GM18858 (cell line): ENCODE data around the gene SBNO2.

Experiments used
- ATAC-seq: cut with Tn5 transposase; IDR thresholded peaks from one replicate; pipeline ENCODE4 v1.9.1; 2021; ENCODE audit not compliant: unreplicated experiment

Gene SBNO2

GRCh38 chr19:1108291-1109031, 65.6 kb downstream of the SBNO2 start:
- no peak for ATAC-seq

GRCh38 chr19:1107661-1108261, 66.3 kb downstream of the SBNO2 start:
- ATAC-seq = no peak

GRCh38 chr19:1106841-1107660, 67.0 kb downstream of the SBNO2 start:
- ATAC-seq = no peak

- ATAC-seq = no peak
Observed at GRCh38 chr19:1105873-1106840, 67.9 kb downstream of the SBNO2 start.

GRCh38 chr19:1105008-1105872, 68.8 kb downstream of the SBNO2 start:
- no peak for ATAC-seq

GRCh38 chr19:1104311-1105007, 69.6 kb downstream of the SBNO2 start:
- no peak for ATAC-seq

- ATAC-seq = peak; percentile 54
Observed at GRCh38 chr19:1103708-1104310, 70.3 kb downstream of the SBNO2 start, which contains the start of gene GPX4. Gene GPX4 (plus strand): TSS chr19:1103994. CDS start chr19:1104044, 50 bp downstream.

- no peak for ATAC-seq
Observed at GRCh38 chr19:1103132-1103707, 70.8 kb downstream of the SBNO2 start.

- no peak for ATAC-seq
Observed at GRCh38 chr19:1102407-1103131, 71.5 kb downstream of the SBNO2 start.

- no peak for ATAC-seq
Observed at GRCh38 chr19:1101337-1101698, 72.8 kb downstream of the SBNO2 start.

GRCh38 chr19:1098177-1099051, 75.7 kb downstream of the SBNO2 start:
- ATAC-seq = no peak

- no peak for ATAC-seq
Observed at GRCh38 chr19:1097810-1098176, 76.3 kb downstream of the SBNO2 start.

GRCh38 chr19:1094978-1095701, 78.9 kb downstream of the SBNO2 start, which contains the start of gene POLR2E:
Gene POLR2E (minus strand): TSS chr19:1095375. CDS start chr19:1095315, 60 bp downstream.
- peak; percentile 73 for ATAC-seq

GRCh38 chr19:1094655-1094977, 79.5 kb downstream of the SBNO2 start:
- ATAC-seq = no peak

GRCh38 chr19:1093811-1094553, 80.1 kb downstream of the SBNO2 start:
- ATAC-seq = no peak
